ENCODE data around the gene RFX2. TPM values are rescaled to one million over a fixed set of nuclear protein-coding genes. Genes with fewer than 3 reads are reported as not detected.

Gene RFX2
- total and polyA plus RNA-seq, 2 donors from 2014 or later: 4.6 to 12.6 TPM

DNA sequence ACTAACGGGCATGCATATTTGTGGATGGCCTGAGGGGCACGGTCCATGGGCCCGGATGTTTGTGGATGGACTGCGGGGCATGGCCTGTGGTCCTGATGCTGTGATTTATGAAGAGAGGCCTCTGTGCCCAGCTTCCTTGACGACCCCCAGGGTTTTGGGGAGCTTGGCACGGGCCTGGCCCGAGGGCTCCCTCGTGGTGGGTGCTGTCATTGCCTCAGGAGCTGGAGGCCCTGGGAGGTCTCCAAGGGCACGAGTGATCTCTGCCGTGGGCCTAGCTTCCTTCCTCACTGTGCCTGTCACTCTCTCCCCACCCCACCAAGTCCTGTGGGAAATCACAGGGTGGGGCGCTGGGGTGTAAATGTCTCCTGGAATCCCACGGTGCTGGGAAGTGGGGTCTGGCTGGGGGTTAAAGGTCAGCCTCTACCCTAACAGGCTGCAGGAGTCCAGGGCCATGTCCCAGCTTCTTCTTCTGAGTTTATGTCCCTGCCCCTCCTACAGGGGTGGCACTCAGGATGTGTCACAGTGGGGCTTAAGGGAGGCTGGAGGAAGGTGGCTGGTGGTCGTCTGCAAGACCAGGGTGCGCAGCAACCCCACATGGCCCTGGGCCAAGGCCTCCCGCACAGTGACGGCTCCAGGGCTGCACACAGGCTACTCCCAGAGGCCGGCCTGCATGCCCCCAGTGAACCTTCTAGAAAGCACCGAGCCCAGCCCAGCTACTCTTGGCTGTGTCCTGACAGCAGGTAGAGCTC lies 104.8 kb downstream of the RFX2 start:
- Histone ChIP-seq H3K4me3 (ENCODE audit: low read length in 3 of 3) (no peak overlapping the region), H3K27ac (ENCODE audit: low read depth in 2 of 2, low read length in 2 of 2) (no peak overlapping the region), H3K4me1 (ENCODE audit: control insufficient read depth in 2 of 3, insufficient read depth in 2 of 3, low read depth in 1 of 3, low read length in 3 of 3) (no peaks in the 10 kb centered on the region), H3K36me3 (ENCODE audit: control insufficient read depth in 2 of 3, insufficient read depth in 3 of 3, low read length in 3 of 3) (no peaks in the 10 kb centered on the region), H3K9me3 (ENCODE audit: control insufficient read depth in 2 of 3, insufficient read depth in 1 of 3, low read length in 3 of 3) (no peaks in the 10 kb centered on the region), H3K9ac (ENCODE audit: low read length in 3 of 3) (no peak overlapping the region), H3K27me3 (ENCODE audit: control insufficient read depth, insufficient read depth, low read length) (no peaks in the 10 kb centered on the region)
- intact Hi-C loops (cut with DNase I): no loop called here
- no peak for FAIRE-seq
- TF ChIP-seq, protein P1, sequence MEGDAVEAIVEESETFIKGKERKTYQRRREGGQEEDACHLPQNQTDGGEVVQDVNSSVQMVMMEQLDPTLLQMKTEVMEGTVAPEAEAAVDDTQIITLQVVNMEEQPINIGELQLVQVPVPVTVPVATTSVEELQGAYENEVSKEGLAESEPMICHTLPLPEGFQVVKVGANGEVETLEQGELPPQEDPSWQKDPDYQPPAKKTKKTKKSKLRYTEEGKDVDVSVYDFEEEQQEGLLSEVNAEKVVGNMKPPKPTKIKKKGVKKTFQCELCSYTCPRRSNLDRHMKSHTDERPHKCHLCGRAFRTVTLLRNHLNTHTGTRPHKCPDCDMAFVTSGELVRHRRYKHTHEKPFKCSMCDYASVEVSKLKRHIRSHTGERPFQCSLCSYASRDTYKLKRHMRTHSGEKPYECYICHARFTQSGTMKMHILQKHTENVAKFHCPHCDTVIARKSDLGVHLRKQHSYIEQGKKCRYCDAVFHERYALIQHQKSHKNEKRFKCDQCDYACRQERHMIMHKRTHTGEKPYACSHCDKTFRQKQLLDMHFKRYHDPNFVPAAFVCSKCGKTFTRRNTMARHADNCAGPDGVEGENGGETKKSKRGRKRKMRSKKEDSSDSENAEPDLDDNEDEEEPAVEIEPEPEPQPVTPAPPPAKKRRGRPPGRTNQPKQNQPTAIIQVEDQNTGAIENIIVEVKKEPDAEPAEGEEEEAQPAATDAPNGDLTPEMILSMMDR (IDR thresholded peaks at IDR 0.05; ENCODE audit: borderline replicate concordance, extremely low read depth, insufficient read depth): no peak
- DNase-seq: no peak

DNA sequence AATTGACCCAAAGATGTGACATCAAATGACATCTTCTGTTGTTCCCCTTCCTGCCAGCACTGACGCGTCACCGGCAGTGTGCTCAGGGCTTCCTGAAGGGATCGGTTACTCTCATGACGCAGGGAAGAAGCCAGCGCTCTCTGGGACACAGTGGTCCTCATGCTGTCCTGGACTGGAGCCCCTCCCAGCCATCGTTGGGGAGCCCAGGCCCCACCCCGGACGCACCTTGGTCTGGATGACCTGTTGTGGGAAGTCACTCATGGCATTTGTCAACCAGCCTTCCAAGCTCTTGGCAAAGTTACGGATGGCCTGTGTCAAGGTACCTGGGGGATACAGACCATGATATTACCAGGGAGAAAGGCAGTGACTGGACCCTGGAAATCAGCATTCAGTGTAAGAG lies 106.3 kb downstream of the RFX2 start:
- H3K9ac ChIP-seq (ENCODE audit: low read length in 3 of 3): no peak overlapping the region
- H3K9me3 ChIP-seq (ENCODE audit: control insufficient read depth in 2 of 3, insufficient read depth in 1 of 3, low read length in 3 of 3): no peaks in the 10 kb centered on the region
- no peak overlapping the region for H3K27ac ChIP-seq (ENCODE audit: low read depth in 2 of 2, low read length in 2 of 2)
- DNase-seq (no peak), FAIRE-seq (no peak)
- H3K36me3 ChIP-seq (ENCODE audit: control insufficient read depth in 2 of 3, insufficient read depth in 3 of 3, low read length in 3 of 3): no peaks in the 10 kb centered on the region
- intact Hi-C loops (cut with DNase I): no loop called here
- TF ChIP-seq, protein P1 (IDR thresholded peaks at IDR 0.05; ENCODE audit: borderline replicate concordance, extremely low read depth, insufficient read depth): no peak
- H3K27me3 ChIP-seq (ENCODE audit: control insufficient read depth, insufficient read depth, low read length): no peaks in the 10 kb centered on the region
- H3K4me3 ChIP-seq (ENCODE audit: low read length in 3 of 3): no peak overlapping the region
- no peaks in the 10 kb centered on the region for H3K4me1 ChIP-seq (ENCODE audit: control insufficient read depth in 2 of 3, insufficient read depth in 2 of 3, low read depth in 1 of 3, low read length in 3 of 3)

DNA sequence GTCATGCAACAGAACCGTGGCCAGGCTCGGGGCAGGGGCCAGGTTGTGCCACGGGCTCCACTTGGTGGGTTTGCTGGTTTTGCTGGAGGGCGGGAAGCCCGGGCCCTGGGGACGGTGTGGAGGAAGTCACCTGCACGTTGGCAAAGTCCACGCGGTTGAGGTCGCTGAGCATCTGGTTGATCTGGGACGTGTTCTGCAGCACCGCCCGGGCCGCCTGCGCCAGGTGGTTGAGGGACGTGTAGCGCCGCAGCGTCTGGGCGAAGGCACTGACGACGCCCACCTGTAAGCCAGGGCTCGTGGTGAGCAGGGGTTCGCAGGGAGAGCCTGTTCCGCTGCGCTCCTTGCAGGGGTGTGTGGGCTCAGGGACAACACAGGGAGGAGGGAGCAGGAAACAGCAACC lies 107.7 kb downstream of the RFX2 start:
- no peak for FAIRE-seq
- intact Hi-C loops (cut with DNase I): no loop called here
- no peaks in the 10 kb centered on the region for H3K9me3 ChIP-seq (ENCODE audit: control insufficient read depth in 2 of 3, insufficient read depth in 1 of 3, low read length in 3 of 3)
- H3K9ac ChIP-seq (ENCODE audit: low read length in 3 of 3): no peak overlapping the region
- no peaks in the 10 kb centered on the region for H3K4me1 ChIP-seq (ENCODE audit: control insufficient read depth in 2 of 3, insufficient read depth in 2 of 3, low read depth in 1 of 3, low read length in 3 of 3)
- H3K27me3 ChIP-seq (ENCODE audit: control insufficient read depth, insufficient read depth, low read length): no peaks in the 10 kb centered on the region
- TF ChIP-seq, protein P1 (IDR thresholded peaks at IDR 0.05; ENCODE audit: borderline replicate concordance, extremely low read depth, insufficient read depth): no peak
- H3K27ac ChIP-seq (ENCODE audit: low read depth in 2 of 2, low read length in 2 of 2): no peak overlapping the region
- DNase-seq: no peak
- no peaks in the 10 kb centered on the region for H3K36me3 ChIP-seq (ENCODE audit: control insufficient read depth in 2 of 3, insufficient read depth in 3 of 3, low read length in 3 of 3)
- H3K4me3 ChIP-seq (ENCODE audit: low read length in 3 of 3): no peak overlapping the region

Data from kidney (tissue), 14 donors.